ENCODE data around the gene PANX2. TPM values are rescaled to one million over a fixed set of nuclear protein-coding genes. Genes with fewer than 3 reads are reported as not detected.
"Not testable (repeated sequence)": the region's sequence is repeated elsewhere in the genome, so short reads cannot be mapped to it uniquely, and the experiment has no call there.

The PANX2 gene
- total RNA-seq, 2 experiments from 2014 or later: not detected

DNA sequence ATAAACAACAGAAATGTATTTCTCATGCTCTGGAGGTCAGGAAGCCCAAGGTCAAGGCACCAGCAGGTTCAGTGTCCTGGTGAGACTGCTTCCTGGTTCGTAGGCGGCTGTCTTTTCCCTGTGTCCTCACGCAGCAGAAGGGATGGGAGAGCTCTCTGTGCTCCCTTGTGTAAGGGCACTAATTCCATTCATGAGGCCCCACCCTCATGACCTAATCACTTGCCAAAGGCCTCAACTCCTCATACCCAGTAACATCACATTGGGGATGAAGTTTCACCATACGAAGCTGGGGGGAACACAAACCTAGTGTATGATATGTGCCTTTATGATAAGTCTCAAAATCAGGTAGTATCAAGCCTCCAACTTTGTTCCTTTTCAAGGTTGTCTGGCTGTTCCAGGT lies 38.6 kb upstream of the PANX2 start:
- no peak overlapping the region for H2AFZ ChIP-seq (ENCODE audit: low read length)
- no peak for DNase-seq (ENCODE audit: low spot score)
- CTCF ChIA-PET (ENCODE audit: unreplicated experiment): no interaction called here
- no peaks in the 10 kb centered on the region for H4K20me1 ChIP-seq (ENCODE audit: insufficient read depth, low read length)
- POLR2A ChIA-PET: no interaction called here
- H3K4me3 ChIP-seq (ENCODE audit: low read depth, low read length, poor library complexity, severe bottlenecking): no peak overlapping the region
- no peak overlapping the region for H3K27ac ChIP-seq (ENCODE audit: low read depth, low read length, poor library complexity, severe bottlenecking)
- no peak for TF ChIP-seq EZH2phosphoT487 (IDR thresholded peaks at IDR 0.05; ENCODE audit: borderline replicate concordance, low read depth, low read length)
- TF ChIP-seq, protein P1, sequence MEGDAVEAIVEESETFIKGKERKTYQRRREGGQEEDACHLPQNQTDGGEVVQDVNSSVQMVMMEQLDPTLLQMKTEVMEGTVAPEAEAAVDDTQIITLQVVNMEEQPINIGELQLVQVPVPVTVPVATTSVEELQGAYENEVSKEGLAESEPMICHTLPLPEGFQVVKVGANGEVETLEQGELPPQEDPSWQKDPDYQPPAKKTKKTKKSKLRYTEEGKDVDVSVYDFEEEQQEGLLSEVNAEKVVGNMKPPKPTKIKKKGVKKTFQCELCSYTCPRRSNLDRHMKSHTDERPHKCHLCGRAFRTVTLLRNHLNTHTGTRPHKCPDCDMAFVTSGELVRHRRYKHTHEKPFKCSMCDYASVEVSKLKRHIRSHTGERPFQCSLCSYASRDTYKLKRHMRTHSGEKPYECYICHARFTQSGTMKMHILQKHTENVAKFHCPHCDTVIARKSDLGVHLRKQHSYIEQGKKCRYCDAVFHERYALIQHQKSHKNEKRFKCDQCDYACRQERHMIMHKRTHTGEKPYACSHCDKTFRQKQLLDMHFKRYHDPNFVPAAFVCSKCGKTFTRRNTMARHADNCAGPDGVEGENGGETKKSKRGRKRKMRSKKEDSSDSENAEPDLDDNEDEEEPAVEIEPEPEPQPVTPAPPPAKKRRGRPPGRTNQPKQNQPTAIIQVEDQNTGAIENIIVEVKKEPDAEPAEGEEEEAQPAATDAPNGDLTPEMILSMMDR (conservative IDR thresholded peaks at IDR 0.05; ENCODE audit: low read length): no peak
- no peaks in the 10 kb centered on the region for H3K36me3 ChIP-seq (ENCODE audit: insufficient read depth, low read length)
- no peaks in the 10 kb centered on the region for H3K79me2 ChIP-seq (ENCODE audit: insufficient read depth, low read depth, low read length)
- H3K9me3 ChIP-seq (ENCODE audit: low read length): no peaks in the 10 kb centered on the region
- H3K4me1 ChIP-seq (ENCODE audit: insufficient read depth, low read length, poor library complexity, severe bottlenecking): no peaks in the 10 kb centered on the region
- H3K9me2 ChIP-seq (ENCODE audit: insufficient read depth, low read length): no peaks in the 10 kb centered on the region
- BruUV-seq (replicated peaks): no TSS peak
- intact Hi-C loops (cut with micrococcal nuclease; ENCODE audit: unreplicated experiment): no loop called here
- no peak overlapping the region for H3K4me2 ChIP-seq (ENCODE audit: low read length)

DNA sequence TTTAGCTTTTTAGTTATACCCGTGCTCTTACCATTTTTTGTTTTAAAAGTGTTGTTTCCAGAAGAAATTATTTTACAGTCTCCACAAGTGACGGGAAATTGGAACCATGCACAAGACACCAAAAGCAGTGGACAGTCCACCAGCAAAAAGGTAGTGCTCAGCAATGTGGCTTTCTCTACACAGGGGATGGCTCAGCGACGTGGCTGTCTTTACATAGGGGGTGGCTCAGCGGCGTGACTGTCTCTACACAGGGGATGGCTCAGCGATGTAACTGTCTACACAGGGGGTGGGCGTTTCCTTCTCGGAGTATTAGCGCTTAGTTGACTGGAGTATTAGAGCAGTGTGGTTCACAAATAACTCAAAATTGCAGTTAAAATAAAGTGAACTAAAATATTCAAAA lies 36.0 kb upstream of the PANX2 start:
- DNase-seq (ENCODE audit: low spot score): no peak
- Histone ChIP-seq H3K4me1 (ENCODE audit: insufficient read depth, low read length, poor library complexity, severe bottlenecking) (peaks cover 5% of the 10 kb centered on the region), H3K79me2 (ENCODE audit: insufficient read depth, low read depth, low read length) (no peaks in the 10 kb centered on the region), H2AFZ (ENCODE audit: low read length) (no peak overlapping the region), H3K36me3 (ENCODE audit: insufficient read depth, low read length) (no peaks in the 10 kb centered on the region), H3K4me3 (ENCODE audit: low read depth, low read length, poor library complexity, severe bottlenecking) (no peak overlapping the region), H4K20me1 (ENCODE audit: insufficient read depth, low read length) (no peaks in the 10 kb centered on the region), H3K27ac (ENCODE audit: low read depth, low read length, poor library complexity, severe bottlenecking) (no peak overlapping the region), H3K9me2 (ENCODE audit: insufficient read depth, low read length) (no peaks in the 10 kb centered on the region), H3K4me2 (ENCODE audit: low read length) (no peak overlapping the region), H3K9me3 (ENCODE audit: low read length) (no peaks in the 10 kb centered on the region)
- CTCF ChIA-PET (ENCODE audit: unreplicated experiment): no interaction called here
- no TSS peak for BruUV-seq (replicated peaks)
- intact Hi-C loops (cut with micrococcal nuclease; ENCODE audit: unreplicated experiment): no loop called here
- no peak for TF ChIP-seq EZH2phosphoT487 (IDR thresholded peaks at IDR 0.05; ENCODE audit: borderline replicate concordance, low read depth, low read length)
- TF ChIP-seq, protein P1 (conservative IDR thresholded peaks at IDR 0.05; ENCODE audit: low read length): no peak
- POLR2A ChIA-PET: no interaction called here

DNA sequence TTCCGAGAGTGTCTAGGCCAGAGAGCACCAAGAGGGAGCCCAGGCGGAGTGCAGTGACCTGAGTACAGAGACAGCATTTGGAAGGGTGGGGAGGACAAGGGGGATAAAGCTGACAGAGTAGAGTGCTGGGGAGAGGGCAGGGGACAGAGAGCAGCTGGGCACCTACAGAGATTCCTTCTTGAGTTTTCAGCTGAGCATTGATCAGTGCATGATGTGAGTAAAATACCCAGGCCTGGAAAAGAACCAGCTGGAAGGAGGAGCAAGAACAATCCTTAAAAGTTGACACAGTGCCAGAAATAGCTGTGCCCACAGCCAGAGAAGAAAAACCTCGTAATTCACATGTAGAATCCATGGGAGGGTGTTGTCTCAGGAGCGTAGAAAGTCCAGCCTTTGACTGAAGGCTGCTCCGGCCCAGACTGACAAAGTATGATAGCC lies 33.9 kb upstream of the PANX2 start:
- no TSS peak for BruUV-seq (replicated peaks)
- intact Hi-C loops (cut with micrococcal nuclease; ENCODE audit: unreplicated experiment): no loop called here
- H3K36me3 ChIP-seq (ENCODE audit: insufficient read depth, low read length): no peaks in the 10 kb centered on the region
- H3K79me2 ChIP-seq (ENCODE audit: insufficient read depth, low read depth, low read length): no peaks in the 10 kb centered on the region
- ChIA-PET CTCF (ENCODE audit: unreplicated experiment) (no interaction called here), POLR2A (interaction anchor here (0.6 to 1.5 kb wide), 2 partner anchors 31 to 106 kb away, joined by 3 to 5 read pairs; no protein-coding TSS in a partner anchor)
- H4K20me1 ChIP-seq (ENCODE audit: insufficient read depth, low read length): no peaks in the 10 kb centered on the region
- H2AFZ ChIP-seq (ENCODE audit: low read length): no peak overlapping the region
- no peaks in the 10 kb centered on the region for H3K9me2 ChIP-seq (ENCODE audit: insufficient read depth, low read length)
- H3K4me3 ChIP-seq (ENCODE audit: low read depth, low read length, poor library complexity, severe bottlenecking): no peak overlapping the region
- H3K4me2 ChIP-seq (ENCODE audit: low read length): no peak overlapping the region
- H3K27ac ChIP-seq (ENCODE audit: low read depth, low read length, poor library complexity, severe bottlenecking): no peak overlapping the region
- H3K9me3 ChIP-seq (ENCODE audit: low read length): no peaks in the 10 kb centered on the region
- peaks cover 14% of the 10 kb centered on the region for H3K4me1 ChIP-seq (ENCODE audit: insufficient read depth, low read length, poor library complexity, severe bottlenecking)
- no peak for DNase-seq (ENCODE audit: low spot score)
- TF ChIP-seq, protein P1 (conservative IDR thresholded peaks at IDR 0.05; ENCODE audit: low read length): no peak
- TF ChIP-seq EZH2phosphoT487 (IDR thresholded peaks at IDR 0.05; ENCODE audit: borderline replicate concordance, low read depth, low read length): no peak

DNA sequence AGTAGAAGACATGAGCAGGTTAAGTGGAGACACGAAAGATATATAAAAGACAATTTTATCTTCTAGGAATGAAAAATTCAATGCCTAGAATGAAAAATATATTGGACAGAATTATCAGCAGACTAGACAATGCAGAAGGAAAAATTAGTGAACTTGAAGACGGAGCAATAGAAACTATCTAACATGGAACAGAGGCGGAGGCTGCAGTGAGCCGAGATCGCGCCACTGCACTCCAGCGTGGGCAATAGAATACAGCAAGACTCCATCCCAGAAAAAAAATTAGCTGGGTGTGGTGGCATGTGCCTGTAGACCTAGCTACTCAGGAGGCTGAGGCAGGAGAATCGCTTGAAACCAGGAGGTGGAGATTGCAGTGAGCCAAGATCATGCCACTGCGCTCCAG lies 33.3 kb upstream of the PANX2 start:
- H3K4me2 ChIP-seq (ENCODE audit: low read length); H3K9me2 ChIP-seq (ENCODE audit: insufficient read depth, low read length); H4K20me1 ChIP-seq (ENCODE audit: insufficient read depth, low read length); H3K79me2 ChIP-seq (ENCODE audit: insufficient read depth, low read depth, low read length); H3K9me3 ChIP-seq (ENCODE audit: low read length); POLR2A ChIA-PET; BruUV-seq (replicated peaks); DNase-seq (ENCODE audit: low spot score); H3K36me3 ChIP-seq (ENCODE audit: insufficient read depth, low read length); H3K4me3 ChIP-seq (ENCODE audit: low read depth, low read length, poor library complexity, severe bottlenecking); intact Hi-C loops (cut with micrococcal nuclease; ENCODE audit: unreplicated experiment); H3K27ac ChIP-seq (ENCODE audit: low read depth, low read length, poor library complexity, severe bottlenecking); H2AFZ ChIP-seq (ENCODE audit: low read length); CTCF ChIA-PET (ENCODE audit: unreplicated experiment): not testable (repeated sequence)
- peaks cover 14% of the 10 kb centered on the region for H3K4me1 ChIP-seq (ENCODE audit: insufficient read depth, low read length, poor library complexity, severe bottlenecking)

All from OCI-LY7 (cell line).